Measurements from ENCODE around the gene IL20RB.

IL20RB gene

DNA sequence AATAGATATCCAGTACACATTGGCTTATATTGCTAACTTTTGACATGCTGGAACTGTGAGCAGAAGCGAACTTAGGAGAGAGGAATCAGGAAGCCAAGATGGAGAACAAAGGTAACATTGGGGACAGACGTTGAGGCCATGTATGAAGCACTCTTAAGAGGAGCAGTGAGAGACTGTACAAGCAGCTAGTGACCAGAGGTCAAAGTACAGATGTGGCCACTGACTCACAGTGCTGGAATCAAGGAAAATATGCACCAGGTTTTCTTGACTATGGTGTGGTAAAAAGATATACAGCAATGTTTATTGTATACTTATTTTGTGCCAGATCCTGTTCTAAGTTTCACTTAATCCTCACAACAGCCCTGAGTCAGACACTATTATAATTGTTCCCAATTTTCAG lies 2.0 kb upstream of the IL20RB start:
- TF ChIP-seq, protein P1, sequence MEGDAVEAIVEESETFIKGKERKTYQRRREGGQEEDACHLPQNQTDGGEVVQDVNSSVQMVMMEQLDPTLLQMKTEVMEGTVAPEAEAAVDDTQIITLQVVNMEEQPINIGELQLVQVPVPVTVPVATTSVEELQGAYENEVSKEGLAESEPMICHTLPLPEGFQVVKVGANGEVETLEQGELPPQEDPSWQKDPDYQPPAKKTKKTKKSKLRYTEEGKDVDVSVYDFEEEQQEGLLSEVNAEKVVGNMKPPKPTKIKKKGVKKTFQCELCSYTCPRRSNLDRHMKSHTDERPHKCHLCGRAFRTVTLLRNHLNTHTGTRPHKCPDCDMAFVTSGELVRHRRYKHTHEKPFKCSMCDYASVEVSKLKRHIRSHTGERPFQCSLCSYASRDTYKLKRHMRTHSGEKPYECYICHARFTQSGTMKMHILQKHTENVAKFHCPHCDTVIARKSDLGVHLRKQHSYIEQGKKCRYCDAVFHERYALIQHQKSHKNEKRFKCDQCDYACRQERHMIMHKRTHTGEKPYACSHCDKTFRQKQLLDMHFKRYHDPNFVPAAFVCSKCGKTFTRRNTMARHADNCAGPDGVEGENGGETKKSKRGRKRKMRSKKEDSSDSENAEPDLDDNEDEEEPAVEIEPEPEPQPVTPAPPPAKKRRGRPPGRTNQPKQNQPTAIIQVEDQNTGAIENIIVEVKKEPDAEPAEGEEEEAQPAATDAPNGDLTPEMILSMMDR (IDR thresholded peaks at IDR 0.05): no peak

GRCh38 chr3:136956971-136957370 lies 812 bp upstream of the IL20RB start:
- TF ChIP-seq, protein P1 (IDR thresholded peaks at IDR 0.05): no peak

- TF ChIP-seq, protein P1 (IDR thresholded peaks at IDR 0.05): no peak
Measured at GRCh38 chr3:136958939-136959338, 1.2 kb downstream of the IL20RB start.

GRCh38 chr3:136959599-136959998 lies 1.8 kb downstream of the IL20RB start:
- TF ChIP-seq, protein P1 (IDR thresholded peaks at IDR 0.05): no peak

DNA sequence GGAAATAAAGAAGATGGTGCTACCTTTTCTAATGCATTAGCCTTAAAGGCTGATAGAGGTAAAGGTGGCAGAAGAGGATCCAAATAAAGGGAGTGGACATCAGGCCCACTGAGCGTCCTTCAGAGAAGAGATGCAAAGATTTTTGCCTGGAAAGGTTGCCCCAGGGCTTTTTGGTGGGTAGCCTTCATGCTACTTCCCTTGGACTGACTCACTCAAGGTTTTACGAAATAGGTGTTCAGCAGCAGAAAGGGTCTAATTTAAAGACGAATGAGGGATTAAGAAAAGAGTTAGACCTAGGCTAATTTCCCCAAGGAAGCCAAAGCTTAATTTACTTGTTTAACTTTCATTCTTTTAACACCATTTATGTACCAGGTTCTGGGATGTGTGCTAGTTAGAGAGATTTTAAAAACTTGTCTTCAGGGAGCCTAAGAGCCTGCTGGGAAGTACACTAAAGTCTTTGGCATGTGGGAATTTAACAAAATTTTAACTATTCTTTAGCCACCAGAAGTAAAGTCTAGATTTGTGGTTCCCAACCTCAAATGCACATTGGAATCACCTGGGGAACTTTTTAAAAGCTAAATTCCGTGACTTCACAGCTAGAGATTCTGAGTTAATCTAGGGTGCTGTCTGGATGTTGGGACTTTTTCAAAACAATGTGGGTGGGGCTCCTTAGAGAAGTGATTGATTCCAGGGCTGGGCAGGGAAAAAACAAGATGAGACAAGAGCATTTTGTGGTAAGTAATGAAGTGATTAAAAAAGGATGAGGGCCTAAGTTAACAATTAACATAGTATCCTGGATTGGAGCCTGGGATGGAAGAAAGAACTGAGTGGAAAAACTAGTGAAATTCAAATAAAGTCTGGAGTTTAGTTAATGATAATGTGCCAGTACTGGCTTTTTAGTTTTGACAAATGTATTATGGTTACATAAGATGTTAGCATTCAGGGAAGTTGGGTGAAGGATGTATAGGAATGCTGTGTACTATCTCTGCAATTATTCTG lies 3.4 kb downstream of the IL20RB start:
- TF ChIP-seq, protein P1 (IDR thresholded peaks at IDR 0.05): no peak

DNA sequence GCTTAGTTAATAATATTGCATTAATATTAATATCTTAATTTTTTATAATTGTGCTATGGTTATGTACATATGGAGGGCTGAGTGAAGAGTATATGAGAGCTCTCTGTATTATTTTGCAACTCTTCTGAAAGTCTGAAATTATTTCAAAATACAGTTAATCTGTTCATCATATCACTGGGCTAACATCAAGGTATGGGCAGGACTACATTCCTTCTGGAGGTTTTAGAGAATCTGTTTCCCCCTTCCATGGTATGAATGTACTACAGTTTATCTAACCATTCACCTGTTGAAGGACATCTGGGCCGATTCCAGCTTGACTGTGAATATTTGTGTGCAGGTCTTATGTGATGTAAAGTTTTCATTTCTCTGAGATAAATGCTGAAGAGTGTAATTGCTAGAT lies 5.1 kb downstream of the IL20RB start:
- TF ChIP-seq, protein P1 (IDR thresholded peaks at IDR 0.05): no peak

- TF ChIP-seq, protein P1 (IDR thresholded peaks at IDR 0.05): no peak
Measured at GRCh38 chr3:136973352-136973751, 15.6 kb downstream of the IL20RB start.

Measured in LNCAP (cell line).